ENCODE data around the gene RBM19. TPM values are rescaled to one million over a fixed set of nuclear protein-coding genes. Genes with fewer than 3 reads are reported as not detected.

RBM19 gene
- total RNA-seq, 1 experiment from 2014 or later = 35.7 TPM

DNA sequence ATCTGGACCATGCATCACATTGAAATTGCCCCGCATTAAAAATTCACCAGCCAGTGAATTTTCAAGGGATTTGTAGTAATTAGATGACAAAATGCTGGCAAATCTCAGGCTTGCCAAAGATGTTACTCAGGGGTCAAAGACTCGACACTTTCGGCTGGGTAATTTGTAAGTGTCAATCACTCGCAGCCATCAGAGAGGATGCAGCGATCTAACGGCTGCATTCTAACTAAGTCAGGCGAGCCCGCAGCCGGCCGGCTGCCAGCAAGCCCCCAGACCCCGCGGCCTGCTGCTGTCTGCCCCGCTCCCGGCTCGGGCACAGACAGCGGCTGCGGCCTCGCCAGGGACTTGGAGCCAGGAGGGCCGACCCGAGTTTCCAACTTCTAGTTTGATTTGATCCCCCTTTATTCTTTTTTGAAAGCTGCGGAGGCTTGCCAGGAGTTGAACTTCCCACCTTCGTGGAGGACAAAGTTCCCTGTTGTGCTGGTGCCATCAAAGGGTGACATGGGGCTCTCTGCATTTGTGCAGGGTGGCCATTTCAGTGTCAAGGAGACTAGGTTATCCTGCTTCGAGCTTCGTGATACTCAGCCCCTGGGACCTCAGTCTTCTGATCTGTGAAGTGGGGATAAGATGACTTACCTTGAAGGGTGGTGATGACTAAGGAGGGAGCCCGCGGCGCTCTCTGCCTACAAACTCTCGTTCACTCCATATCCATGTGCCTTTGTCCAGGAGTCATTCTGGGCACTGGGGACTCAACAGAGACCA lies 169.9 kb downstream of the RBM19 start:
- H3K4me1 Mint-ChIP-seq (ENCODE audit: low read depth, unreplicated experiment) = no peaks in the 10 kb centered on the region
- intact Hi-C loops (cut with micrococcal nuclease; ENCODE audit: unreplicated experiment) = no loop called here
- TF ChIP-seq, protein P1, sequence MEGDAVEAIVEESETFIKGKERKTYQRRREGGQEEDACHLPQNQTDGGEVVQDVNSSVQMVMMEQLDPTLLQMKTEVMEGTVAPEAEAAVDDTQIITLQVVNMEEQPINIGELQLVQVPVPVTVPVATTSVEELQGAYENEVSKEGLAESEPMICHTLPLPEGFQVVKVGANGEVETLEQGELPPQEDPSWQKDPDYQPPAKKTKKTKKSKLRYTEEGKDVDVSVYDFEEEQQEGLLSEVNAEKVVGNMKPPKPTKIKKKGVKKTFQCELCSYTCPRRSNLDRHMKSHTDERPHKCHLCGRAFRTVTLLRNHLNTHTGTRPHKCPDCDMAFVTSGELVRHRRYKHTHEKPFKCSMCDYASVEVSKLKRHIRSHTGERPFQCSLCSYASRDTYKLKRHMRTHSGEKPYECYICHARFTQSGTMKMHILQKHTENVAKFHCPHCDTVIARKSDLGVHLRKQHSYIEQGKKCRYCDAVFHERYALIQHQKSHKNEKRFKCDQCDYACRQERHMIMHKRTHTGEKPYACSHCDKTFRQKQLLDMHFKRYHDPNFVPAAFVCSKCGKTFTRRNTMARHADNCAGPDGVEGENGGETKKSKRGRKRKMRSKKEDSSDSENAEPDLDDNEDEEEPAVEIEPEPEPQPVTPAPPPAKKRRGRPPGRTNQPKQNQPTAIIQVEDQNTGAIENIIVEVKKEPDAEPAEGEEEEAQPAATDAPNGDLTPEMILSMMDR (IDR thresholded peaks at IDR 0.05; ENCODE audit: insufficient read depth in 1 of 2, low read depth in 1 of 2, low read length in 1 of 2, severe bottlenecking in 1 of 2, unreplicated experiment in 1 of 2) = no peak
- no peaks in the 10 kb centered on the region for H3K4me1 ChIP-seq
- no peak overlapping the region for H3K27ac Mint-ChIP-seq (ENCODE audit: unreplicated experiment)
- H3K27me3 ChIP-seq (replicated peaks; ENCODE audit: control insufficient read depth, insufficient read depth, low read length) = no peaks in the 10 kb centered on the region
- CTCF ChIA-PET = no interaction called here
- POLR2A ChIA-PET = no interaction called here
- no peaks in the 10 kb centered on the region for H3K36me3 ChIP-seq (ENCODE audit: control insufficient read depth, insufficient read depth, low read length)
- peaks cover 6% of the 10 kb centered on the region for H3K36me3 Mint-ChIP-seq (ENCODE audit: insufficient read depth, unreplicated experiment)
- H3K9me3 ChIP-seq = no peaks in the 10 kb centered on the region
- H3K9me3 Mint-ChIP-seq (ENCODE audit: unreplicated experiment) = no peaks in the 10 kb centered on the region
- no peaks in the 10 kb centered on the region for H3K27me3 Mint-ChIP-seq (ENCODE audit: insufficient read depth, unreplicated experiment)
- no TSS peak for BruUV-seq (replicated peaks)
- H3K4me3 ChIP-seq (ENCODE audit: low read depth, low read length) = no peak overlapping the region
- no peak overlapping the region for H3K4me3 Mint-ChIP-seq (ENCODE audit: unreplicated experiment)
- DNase-seq = no peak

DNA sequence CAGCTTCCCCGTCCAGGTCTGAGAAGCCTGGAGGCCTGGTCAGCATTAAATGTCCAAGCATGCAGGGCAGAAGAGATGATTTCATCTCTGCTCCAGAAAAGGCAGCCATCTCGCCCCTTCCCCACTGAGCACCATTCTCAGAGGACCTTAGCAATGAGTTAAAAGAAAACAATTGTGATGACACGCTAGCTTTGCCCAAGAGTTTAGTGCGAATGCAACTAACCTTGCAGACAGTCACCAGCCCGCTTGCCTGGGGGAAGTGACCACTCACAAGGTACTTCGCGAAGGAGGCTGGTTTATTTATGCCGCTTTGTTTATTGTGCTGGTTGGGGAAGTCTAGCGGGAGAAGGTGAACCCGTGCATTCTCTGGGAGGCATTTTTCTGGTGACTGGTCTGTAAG lies 170.7 kb downstream of the RBM19 start:
- no peaks in the 10 kb centered on the region for H3K27me3 ChIP-seq (replicated peaks; ENCODE audit: control insufficient read depth, insufficient read depth, low read length)
- BruUV-seq (replicated peaks) = no TSS peak
- ChIA-PET POLR2A (no interaction called here), CTCF (interaction anchor here (0.6 kb wide), 1 partner anchor 115 kb away, joined by 6 read pairs; no protein-coding TSS in a partner anchor)
- Mint-ChIP-seq H3K9me3 (ENCODE audit: unreplicated experiment) (no peaks in the 10 kb centered on the region), H3K4me1 (ENCODE audit: low read depth, unreplicated experiment) (no peaks in the 10 kb centered on the region), H3K36me3 (ENCODE audit: insufficient read depth, unreplicated experiment) (peaks cover 6% of the 10 kb centered on the region), H3K4me3 (ENCODE audit: unreplicated experiment) (no peak overlapping the region), H3K27me3 (ENCODE audit: insufficient read depth, unreplicated experiment) (no peaks in the 10 kb centered on the region), H3K27ac (ENCODE audit: unreplicated experiment) (no peak overlapping the region)
- H3K4me3 ChIP-seq (ENCODE audit: low read depth, low read length) = no peak overlapping the region
- H3K9me3 ChIP-seq = no peaks in the 10 kb centered on the region
- TF ChIP-seq, protein P1 (IDR thresholded peaks at IDR 0.05; ENCODE audit: insufficient read depth in 1 of 2, low read depth in 1 of 2, low read length in 1 of 2, severe bottlenecking in 1 of 2, unreplicated experiment in 1 of 2) = no peak
- intact Hi-C loops (cut with micrococcal nuclease; ENCODE audit: unreplicated experiment) = no loop called here
- no peaks in the 10 kb centered on the region for H3K4me1 ChIP-seq
- no peak for DNase-seq
- no peaks in the 10 kb centered on the region for H3K36me3 ChIP-seq (ENCODE audit: control insufficient read depth, insufficient read depth, low read length)

DNA sequence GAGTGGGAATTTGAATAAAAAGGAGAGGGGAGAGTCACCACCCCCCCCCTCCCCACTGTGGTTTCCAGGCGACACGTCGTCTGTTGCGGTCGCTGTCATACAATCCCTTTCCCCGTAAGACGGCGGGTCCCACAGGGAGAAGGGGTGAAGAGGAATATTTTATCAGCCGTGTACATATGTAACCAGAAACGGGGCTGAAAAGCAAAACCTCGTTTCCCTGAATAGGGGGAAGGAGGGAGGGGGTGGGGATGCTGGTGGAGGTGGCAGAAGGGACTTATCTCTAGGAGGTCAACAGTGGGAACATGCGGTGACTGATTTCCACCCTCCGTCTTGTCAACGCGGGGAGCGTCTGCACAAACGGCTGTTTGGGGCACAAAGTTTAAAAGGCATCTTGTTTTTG lies 171.4 kb downstream of the RBM19 start:
- peaks cover 6% of the 10 kb centered on the region for H3K36me3 Mint-ChIP-seq (ENCODE audit: insufficient read depth, unreplicated experiment)
- H3K4me1 Mint-ChIP-seq (ENCODE audit: low read depth, unreplicated experiment) = no peaks in the 10 kb centered on the region
- POLR2A ChIA-PET = no interaction called here
- Histone ChIP-seq H3K4me1 (no peaks in the 10 kb centered on the region), H3K27me3 (replicated peaks; ENCODE audit: control insufficient read depth, insufficient read depth, low read length) (no peaks in the 10 kb centered on the region), H3K9me3 (no peaks in the 10 kb centered on the region), H3K4me3 (ENCODE audit: low read depth, low read length) (no peak overlapping the region), H3K36me3 (ENCODE audit: control insufficient read depth, insufficient read depth, low read length) (no peaks in the 10 kb centered on the region)
- no peaks in the 10 kb centered on the region for H3K27me3 Mint-ChIP-seq (ENCODE audit: insufficient read depth, unreplicated experiment)
- CTCF ChIA-PET = interaction anchor here (0.6 kb wide), 1 partner anchor 116 kb away, joined by 6 read pairs; no protein-coding TSS in a partner anchor
- H3K4me3 Mint-ChIP-seq (ENCODE audit: unreplicated experiment) = no peak overlapping the region
- TF ChIP-seq, protein P1 (IDR thresholded peaks at IDR 0.05; ENCODE audit: insufficient read depth in 1 of 2, low read depth in 1 of 2, low read length in 1 of 2, severe bottlenecking in 1 of 2, unreplicated experiment in 1 of 2) = no peak
- intact Hi-C loops (cut with micrococcal nuclease; ENCODE audit: unreplicated experiment) = no loop called here
- no peak overlapping the region for H3K27ac Mint-ChIP-seq (ENCODE audit: unreplicated experiment)
- no peaks in the 10 kb centered on the region for H3K9me3 Mint-ChIP-seq (ENCODE audit: unreplicated experiment)
- BruUV-seq (replicated peaks) = no TSS peak
- no peak for DNase-seq

Data from Caco-2 (cell line).